Heart left ventricle (tissue), 16 donors: ENCODE results near the gene C1orf167. TPM values are rescaled to one million over a fixed set of nuclear protein-coding genes. Genes with fewer than 3 reads are reported as not detected.

Experiments
- ATAC-seq, 4 donors: fragments of 200-7000 bp; cut with Tn5 transposase; one replicate each; pipeline ENCODE4 v1.9.1; 2020 to 2022; ENCODE audit warnings: moderate library complexity in 4 of 4, mild to moderate bottlenecking in 3 of 4, moderate number of reproducible peaks in 1 of 4
- DNase-seq, 5 donors: peaks; one replicate each; pipeline ENCODE4 v3.0.0-alpha.2; 2020
- H3K27ac ChIP-seq, 12 donors: fragments of 200-600 bp; sonication (generic) in 4 of 12; one replicate each; pipeline versions ENCODE4 v1.5.0 to v1.8.0; 2016 to 2022; ENCODE audit warnings: mild to moderate bottlenecking in 2 of 12
- H3K27me3 ChIP-seq, 9 donors: fragments of 200-600 bp; sonication (generic) in 2 of 9; one replicate each; pipeline versions ENCODE4 v1.5.1 to v1.8.0; 2016 to 2022; ENCODE audit warnings: mild to moderate bottlenecking in 3 of 9
- H3K36me3 ChIP-seq, 9 donors: fragments of 200-600 bp; sonication (generic) in 2 of 9; one replicate each; pipeline versions ENCODE4 v1.5.0 to v1.8.0; 2018 to 2022; ENCODE audit warnings: mild to moderate bottlenecking in 2 of 9
- H3K4me1 ChIP-seq, 12 donors: fragments of 200-600 bp; sonication (generic) in 4 of 12; one replicate each; pipeline versions ENCODE4 v1.5.0 to v1.8.0; 2016 to 2022; ENCODE audit warnings: mild to moderate bottlenecking in 3 of 12
- H3K4me3 ChIP-seq, 12 donors: fragments of 200-600 bp; sonication (generic) in 4 of 12; one replicate each; pipeline versions ENCODE4 v1.5.0 to v1.8.0; 2017 to 2022; ENCODE audit warnings: mild to moderate bottlenecking in 9 of 12, moderate library complexity in 4 of 12
- H3K9me3 ChIP-seq, 12 donors: fragments of 200-600 bp; sonication (generic) in 4 of 12; one replicate each; pipeline versions ENCODE4 v1.5.0 to v1.8.0; 2016 to 2022; ENCODE audit warnings: mild to moderate bottlenecking in 1 of 12
- POLR2A ChIP-seq, 2 donors: fragments of 450-650 bp; IDR thresholded peaks; one replicate each; pipeline ENCODE4 v1.6.1; 2017; ENCODE audit warnings: antibody characterized with exemption in 2 of 2, mild to moderate bottlenecking in 2 of 2, moderate library complexity in 2 of 2
- WGBS, 4 donors: extraction: QIAGEN DNeasy Blood & Tissue Kit in 2 of 4; methylation state at CpG; one replicate each; pipeline versions ENCODE4 v1.1.5 to v1.1.7; 2013 to 2018; 5-methylcytosine and 5-hydroxymethylcytosine counted together
- intact Hi-C, 10 donors: fragments of 100-400 bp; cut with DNase I; formaldehyde crosslinking; loops; one replicate each; pipeline versions ENCODE4 v1.11.1 to v1.14.2; 2022
- polyA plus RNA-seq, 2 donors: library from polyadenylated mRNA; stranded (reverse); fragments of 200-250 nt; gene quantifications; one replicate each; pipeline ENCODE4 v1.2.3, GENCODE V29; 2013
- total RNA-seq, 9 donors: library from RNA; depleted of rRNA in 2 of 9; stranded (reverse); fragments of >200 nt in 2 of 9; fragmentation: NEBNext Ultra II Directional in 3 of 9; extraction: Animal tissue kit (Norgen Biotek cat#: 25700) in 3 of 9; gene quantifications; one replicate each; pipeline versions ENCODE4 v1.1.0 to v1.2.4, GENCODE V29; 2016 to 2023
- TF ChIP-seq, protein P1 (sequence below), 12 donors: fragments of 200-600 bp; sonication (generic) in 4 of 12; IDR thresholded peaks; one replicate each; pipeline versions ENCODE4 v1.5.0 to v1.8.0; 2018 to 2022; ENCODE audit warnings: antibody characterized with exemption in 12 of 12, mild to moderate bottlenecking in 5 of 12
- donor health status: ischemic (EF 13 %, LVEDD 7.1; RV severe dilation, severe dysfunction).
- donor health status: healthy with polysubstance abuse.
- donor health status: DM: no; HTN: yes; CAD: no.
- donor health status: DM: no; HTN: no; CAD: no.
- donor health status: ischemic (EF 25% LVEDD 6.9; RV normal size, moderate dysfunction).
- donor health status: ischemic (EF 25% LVEDD 5.7; RV mildly dilated, moderate dysfunction).
- donor health status: healthy.
- donor health status: DM: yes; HTN: yes; CAD: no.
- donor health status: ischemic (EF 35%, LVEDD 5.7; RV mildly dilated, moderate dysfunction).
- donor health status: nonischemic (EF 11% LVEDD 7.7; RV severe dilation, severe dysfunction).
- donor health status: DM: yes; HTN: yes; CAD: no.
- donor health status: PGD.
- donor health status: ischemic (EF 29% LVEDD 5.4; RV normal size, mild dysfunction).
- donor health status: nonischemic (EF 23%, LVEDD 6.1; RV moderate dilation, normal function).

Gene C1orf167
- total and polyA plus RNA-seq, 11 donors, result 1.5 to 7.6 (median 3.8) TPM

GRCh38 chr1:11741919-11742558 lies 20.0 kb upstream of the C1orf167 start:
- ATAC-seq (no peak), DNase-seq (no peak)
- Histone ChIP-seq H3K4me3 (no peak overlapping the region), H3K4me1 (peaks cover 0 to 51% (median 12%) of the 10 kb centered on the region in 12 donors), H3K27me3 (no peaks in the 10 kb centered on the region), H3K27ac (no peak overlapping the region), H3K9me3 (no peaks in the 10 kb centered on the region), H3K36me3 (peaks cover 0 to 17% (median 4%) of the 10 kb centered on the region in 9 donors)
- TF ChIP-seq, protein P1, sequence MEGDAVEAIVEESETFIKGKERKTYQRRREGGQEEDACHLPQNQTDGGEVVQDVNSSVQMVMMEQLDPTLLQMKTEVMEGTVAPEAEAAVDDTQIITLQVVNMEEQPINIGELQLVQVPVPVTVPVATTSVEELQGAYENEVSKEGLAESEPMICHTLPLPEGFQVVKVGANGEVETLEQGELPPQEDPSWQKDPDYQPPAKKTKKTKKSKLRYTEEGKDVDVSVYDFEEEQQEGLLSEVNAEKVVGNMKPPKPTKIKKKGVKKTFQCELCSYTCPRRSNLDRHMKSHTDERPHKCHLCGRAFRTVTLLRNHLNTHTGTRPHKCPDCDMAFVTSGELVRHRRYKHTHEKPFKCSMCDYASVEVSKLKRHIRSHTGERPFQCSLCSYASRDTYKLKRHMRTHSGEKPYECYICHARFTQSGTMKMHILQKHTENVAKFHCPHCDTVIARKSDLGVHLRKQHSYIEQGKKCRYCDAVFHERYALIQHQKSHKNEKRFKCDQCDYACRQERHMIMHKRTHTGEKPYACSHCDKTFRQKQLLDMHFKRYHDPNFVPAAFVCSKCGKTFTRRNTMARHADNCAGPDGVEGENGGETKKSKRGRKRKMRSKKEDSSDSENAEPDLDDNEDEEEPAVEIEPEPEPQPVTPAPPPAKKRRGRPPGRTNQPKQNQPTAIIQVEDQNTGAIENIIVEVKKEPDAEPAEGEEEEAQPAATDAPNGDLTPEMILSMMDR (IDR thresholded peaks at IDR 0.05), result no peak
- TF ChIP-seq POLR2A (IDR thresholded peaks at IDR 0.05), result no peak
- intact Hi-C loops, result no loop called here
- 78 to 96% (median 87%) methylated on average over 5 of the region's 5 CpGs for WGBS, 4 donors

- peaks cover 0 to 35% (median 9%) of the 10 kb centered on the region in 12 donors for H3K4me1 ChIP-seq
- WGBS, 4 donors, result 75 to 88% (median 84%) methylated on average over 9 of the region's 9 CpGs
- H3K9me3 ChIP-seq, result no peaks in the 10 kb centered on the region
- H3K27ac ChIP-seq, result no peak overlapping the region
- no peak overlapping the region for H3K4me3 ChIP-seq
- peaks cover 0 to 39% (median 16%) of the 10 kb centered on the region in 9 donors for H3K36me3 ChIP-seq
- DNase-seq (peak in 1 of 5 donors; percentile 38), ATAC-seq (no peak)
- intact Hi-C loops, result no loop called here
- H3K27me3 ChIP-seq, result no peaks in the 10 kb centered on the region
- TF ChIP-seq, protein P1 (IDR thresholded peaks at IDR 0.05), result no peak
- TF ChIP-seq POLR2A (IDR thresholded peaks at IDR 0.05), result no peak
Observed at GRCh38 chr1:11744287-11744686, 17.7 kb upstream of the C1orf167 start.

DNA sequence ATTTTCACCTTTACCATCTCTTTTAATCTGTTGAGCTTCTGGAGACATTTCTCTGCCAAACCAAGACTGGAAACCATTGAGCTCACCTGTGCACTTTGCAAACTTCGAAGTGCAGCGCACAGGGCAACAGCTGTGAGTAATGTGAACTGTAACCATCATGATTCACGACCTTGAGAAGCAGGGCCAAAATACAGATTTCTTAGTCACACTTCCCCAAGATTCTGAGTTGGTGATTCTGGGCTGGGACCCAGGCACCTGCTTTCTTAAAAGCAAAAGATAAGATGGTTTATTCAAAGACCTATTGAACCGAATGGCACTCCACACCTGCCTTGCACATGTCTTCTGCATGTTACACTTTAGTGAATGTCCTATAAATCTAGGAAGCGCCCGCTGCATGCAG lies 15.9 kb upstream of the C1orf167 start:
- intact Hi-C loops, result no loop called here
- Histone ChIP-seq H3K36me3 (peaks cover 0 to 55% (median 29%) of the 10 kb centered on the region in 9 donors), H3K9me3 (no peaks in the 10 kb centered on the region), H3K27ac (peak overlapping the region in 2 of 12 donors; percentile 33 to 74), H3K4me1 (peaks cover 0 to 17% (median 7%) of the 10 kb centered on the region in 12 donors), H3K27me3 (no peaks in the 10 kb centered on the region), H3K4me3 (no peak overlapping the region)
- no peak for DNase-seq
- no peak for ATAC-seq
- TF ChIP-seq POLR2A (IDR thresholded peaks at IDR 0.05), result no peak
- TF ChIP-seq, protein P1 (IDR thresholded peaks at IDR 0.05), result no peak
- WGBS, 4 donors, result 87 to 92% (median 90%) methylated on average over 6 of the region's 6 CpGs

DNA sequence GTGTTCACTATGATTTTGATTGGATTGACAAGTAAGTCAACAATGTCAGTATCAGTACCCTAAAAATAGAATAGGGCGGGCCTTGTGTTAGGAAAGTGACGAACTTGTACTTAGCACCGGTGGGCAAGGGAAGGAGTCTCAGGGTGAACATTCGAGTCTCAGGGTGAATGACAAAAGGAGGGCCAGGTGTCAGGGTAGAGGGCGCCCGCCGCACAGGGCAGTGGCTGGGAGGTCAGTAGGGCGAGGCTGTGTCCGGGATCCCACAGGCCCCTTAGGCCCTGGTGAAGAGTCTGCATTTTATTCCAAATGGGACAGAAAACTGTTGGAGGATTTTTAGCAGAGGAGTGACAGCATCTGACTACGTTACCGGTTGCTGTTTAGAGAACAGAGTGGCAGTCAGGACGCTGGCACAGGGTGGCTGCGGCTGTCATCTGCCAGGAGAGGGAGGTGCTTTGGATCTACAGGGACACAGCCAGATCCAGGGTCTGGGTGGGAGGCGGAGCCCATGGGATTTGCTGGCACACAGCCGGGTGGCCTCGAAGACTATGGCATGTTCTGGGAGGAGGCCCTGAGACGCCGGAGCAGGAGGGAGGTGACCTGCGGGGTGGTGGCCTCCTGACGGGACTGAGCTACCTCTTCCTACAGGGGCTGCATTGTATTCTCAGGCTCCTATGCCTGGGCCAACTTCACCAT lies 15.1 kb upstream of the C1orf167 start:
- DNase-seq (peak in 3 of 5 donors; percentile 56 to 62 (median 61)), ATAC-seq (peak; percentile 40 to 73 (median 67))
- intact Hi-C loops, result no loop called here
- TF ChIP-seq POLR2A (IDR thresholded peaks at IDR 0.05), result no peak
- TF ChIP-seq, protein P1 (IDR thresholded peaks at IDR 0.05), result no peak
- peaks cover 0 to 15% (median 7%) of the 10 kb centered on the region in 12 donors for H3K4me1 ChIP-seq
- H3K4me3 ChIP-seq, result no peak overlapping the region
- no peaks in the 10 kb centered on the region for H3K27me3 ChIP-seq
- H3K9me3 ChIP-seq, result no peaks in the 10 kb centered on the region
- peak overlapping the region in 8 of 12 donors; percentile 20 to 76 (median 52) for H3K27ac ChIP-seq
- H3K36me3 ChIP-seq, result peaks cover 0 to 58% (median 29%) of the 10 kb centered on the region in 9 donors
- WGBS, 4 donors, result 56 to 68% (median 62%) methylated on average over 20 of the region's 20 CpGs
